Heart left ventricle (tissue), 16 donors: ENCODE measurements around the gene RNF208. TPM values are rescaled to one million over a fixed set of nuclear protein-coding genes. Genes with fewer than 3 reads are reported as not detected.

Experiments used
- ATAC-seq, 4 donors: fragments of 200-7000 bp; cut with Tn5 transposase; one replicate each; pipeline ENCODE4 v1.9.1; 2020 to 2022; ENCODE audit warnings: moderate library complexity in 4 of 4, mild to moderate bottlenecking in 3 of 4, moderate number of reproducible peaks in 1 of 4
- DNase-seq, 5 donors: peaks; one replicate each; pipeline ENCODE4 v3.0.0-alpha.2; 2020
- H3K27ac ChIP-seq, 12 donors: fragments of 200-600 bp; sonication (generic) in 4 of 12; one replicate each; pipeline versions ENCODE4 v1.5.0 to v1.8.0; 2016 to 2022; ENCODE audit warnings: mild to moderate bottlenecking in 2 of 12
- H3K27me3 ChIP-seq, 9 donors: fragments of 200-600 bp; sonication (generic) in 2 of 9; one replicate each; pipeline versions ENCODE4 v1.5.1 to v1.8.0; 2016 to 2022; ENCODE audit warnings: mild to moderate bottlenecking in 3 of 9
- H3K36me3 ChIP-seq, 9 donors: fragments of 200-600 bp; sonication (generic) in 2 of 9; one replicate each; pipeline versions ENCODE4 v1.5.0 to v1.8.0; 2018 to 2022; ENCODE audit warnings: mild to moderate bottlenecking in 2 of 9
- H3K4me1 ChIP-seq, 12 donors: fragments of 200-600 bp; sonication (generic) in 4 of 12; one replicate each; pipeline versions ENCODE4 v1.5.0 to v1.8.0; 2016 to 2022; ENCODE audit warnings: mild to moderate bottlenecking in 3 of 12
- H3K4me3 ChIP-seq, 12 donors: fragments of 200-600 bp; sonication (generic) in 4 of 12; one replicate each; pipeline versions ENCODE4 v1.5.0 to v1.8.0; 2017 to 2022; ENCODE audit warnings: mild to moderate bottlenecking in 9 of 12, moderate library complexity in 4 of 12
- H3K9me3 ChIP-seq, 12 donors: fragments of 200-600 bp; sonication (generic) in 4 of 12; one replicate each; pipeline versions ENCODE4 v1.5.0 to v1.8.0; 2016 to 2022; ENCODE audit warnings: mild to moderate bottlenecking in 1 of 12
- CTCF ChIP-seq, 12 donors: fragments of 200-600 bp; sonication (generic) in 4 of 12; IDR thresholded peaks; one replicate each; pipeline versions ENCODE4 v1.5.0 to v1.8.0; 2018 to 2022; ENCODE audit warnings: antibody characterized with exemption in 12 of 12, mild to moderate bottlenecking in 5 of 12
- POLR2A ChIP-seq, 2 donors: fragments of 450-650 bp; IDR thresholded peaks; one replicate each; pipeline ENCODE4 v1.6.1; 2017; ENCODE audit warnings: antibody characterized with exemption in 2 of 2, mild to moderate bottlenecking in 2 of 2, moderate library complexity in 2 of 2
- WGBS, 4 donors: extraction: QIAGEN DNeasy Blood & Tissue Kit in 2 of 4; methylation state at CpG; one replicate each; pipeline versions ENCODE4 v1.1.5 to v1.1.7; 2013 to 2018; 5-methylcytosine and 5-hydroxymethylcytosine counted together
- intact Hi-C, 10 donors: fragments of 100-400 bp; cut with DNase I; formaldehyde crosslinking; loops; one replicate each; pipeline versions ENCODE4 v1.11.1 to v1.14.2; 2022
- polyA plus RNA-seq, 2 donors: library from polyadenylated mRNA; stranded (reverse); fragments of 200-250 nt; gene quantifications; one replicate each; pipeline ENCODE4 v1.2.3, GENCODE V29; 2013
- total RNA-seq, 9 donors: library from RNA; depleted of rRNA in 2 of 9; stranded (reverse); fragments of >200 nt in 2 of 9; fragmentation: NEBNext Ultra II Directional in 3 of 9; extraction: Animal tissue kit (Norgen Biotek cat#: 25700) in 3 of 9; gene quantifications; one replicate each; pipeline versions ENCODE4 v1.1.0 to v1.2.4, GENCODE V29; 2016 to 2023
- donor health status: ischemic (EF 13 %, LVEDD 7.1; RV severe dilation, severe dysfunction).
- donor health status: healthy with polysubstance abuse.
- donor health status: DM: no; HTN: yes; CAD: no.
- donor health status: DM: no; HTN: no; CAD: no.
- donor health status: ischemic (EF 25% LVEDD 6.9; RV normal size, moderate dysfunction).
- donor health status: ischemic (EF 25% LVEDD 5.7; RV mildly dilated, moderate dysfunction).
- donor health status: healthy.
- donor health status: DM: yes; HTN: yes; CAD: no.
- donor health status: ischemic (EF 35%, LVEDD 5.7; RV mildly dilated, moderate dysfunction).
- donor health status: nonischemic (EF 11% LVEDD 7.7; RV severe dilation, severe dysfunction).
- donor health status: DM: yes; HTN: yes; CAD: no.
- donor health status: PGD.
- donor health status: ischemic (EF 29% LVEDD 5.4; RV normal size, mild dysfunction).
- donor health status: nonischemic (EF 23%, LVEDD 6.1; RV moderate dilation, normal function).

RNF208 gene
- total and polyA plus RNA-seq, 11 donors = 6.9 to 72.7 (median 22.5) TPM

- Histone ChIP-seq H3K27ac (peak overlapping the region in 9 of 12 donors; percentile 0 to 70 (median 33)), H3K9me3 (no peaks in the 10 kb centered on the region), H3K4me1 (peaks cover 9 to 90% (median 78%) of the 10 kb centered on the region in 12 donors), H3K27me3 (no peaks in the 10 kb centered on the region), H3K36me3 (no peaks in the 10 kb centered on the region), H3K4me3 (peak overlapping the region; percentile 23 to 94 (median 66))
- 6 to 8% (median 8%) methylated on average over 13 to 51 of the region's 51 CpGs; no CpG with 5 or more reads in 1 of the 4 donors for WGBS, 4 donors
- TF ChIP-seq POLR2A (IDR thresholded peaks at IDR 0.05) (no peak), CTCF (IDR thresholded peaks at IDR 0.05) (no peak)
- no peak for DNase-seq
- intact Hi-C loops = loop anchor here in 1 of 10 donors (1.0 kb wide), 1 partner anchor 11 kb away; the partner anchor contains the start of genes ANAPC2 and SSNA1
- ATAC-seq = no peak
Measured at GRCh38 chr9:137199411-137200121, 22.5 kb downstream of the RNF208 start.

GRCh38 chr9:137198902-137199283 is 23.1 kb downstream of the RNF208 start:
- 53 to 57% (median 55%) methylated on average over 11 of the region's 11 CpGs; no CpG with 5 or more reads in 1 of the 4 donors for WGBS, 4 donors
- Histone ChIP-seq H3K27ac (peak overlapping the region in 9 of 12 donors; percentile 0 to 70 (median 17)), H3K27me3 (no peaks in the 10 kb centered on the region), H3K4me1 (peaks cover 5 to 90% (median 75%) of the 10 kb centered on the region in 12 donors), H3K4me3 (peak overlapping the region in 11 of 12 donors; percentile 3 to 94 (median 63)), H3K9me3 (no peaks in the 10 kb centered on the region), H3K36me3 (no peaks in the 10 kb centered on the region)
- intact Hi-C loops = no loop called here
- no peak for DNase-seq
- no peak for ATAC-seq
- no peak for TF ChIP-seq CTCF (IDR thresholded peaks at IDR 0.05)
- TF ChIP-seq POLR2A (IDR thresholded peaks at IDR 0.05) = no peak

GRCh38 chr9:137198051-137198901 is 23.8 kb downstream of the RNF208 start:
- DNase-seq (no peak), ATAC-seq (no peak)
- TF ChIP-seq CTCF (IDR thresholded peaks at IDR 0.05) = no peak
- no peak for TF ChIP-seq POLR2A (IDR thresholded peaks at IDR 0.05)
- Histone ChIP-seq H3K27ac (peak overlapping the region in 6 of 12 donors; percentile 8 to 70 (median 26)), H3K27me3 (no peaks in the 10 kb centered on the region), H3K4me1 (peaks cover 5 to 90% (median 71%) of the 10 kb centered on the region in 12 donors), H3K4me3 (peak overlapping the region in 9 of 12 donors; percentile 3 to 94 (median 68)), H3K36me3 (no peaks in the 10 kb centered on the region), H3K9me3 (no peaks in the 10 kb centered on the region)
- WGBS, 4 donors = 61 to 75% (median 68%) methylated on average over 4 to 19 of the region's 19 CpGs
- intact Hi-C loops = no loop called here
